ENCODE measurements around the gene RPS27. TPM values are rescaled to one million over a fixed set of nuclear protein-coding genes. Genes with fewer than 3 reads are reported as not detected.

Gene RPS27
- total and polyA plus RNA-seq, 2 of the 13 experiments (the other 11 are each of a cell fraction or from before 2014, with no cell fraction given), result 3,737 to 9,964 TPM

GRCh38 chr1:153990468-153991150 is at the start of gene RPS27 (continued):
- 0 out of 2 replicates have a peak, but pooled peaks have one; percentile 71 for TF ChIP-seq ZNF251 (CRISPR knock-in tag; IDR thresholded peaks at IDR 0.05)
- no peak; the same call in 1 of the 2 replicates for TF ChIP-seq ZNF24 (IDR thresholded peaks at IDR 0.05)
- TF ChIP-seq ZNF629 (CRISPR knock-in tag; conservative IDR thresholded peaks at IDR 0.05), result no peak
- TF ChIP-seq BORCS8-MEF2B (CRISPR knock-in tag; IDR thresholded peaks at IDR 0.05), result peak; percentile 81
- TF ChIP-seq ZNF670 (CRISPR knock-in tag; IDR thresholded peaks at IDR 0.05; ENCODE audit: borderline replicate concordance), result 0 out of 2 replicates have a peak, but pooled peaks have one; percentile 30
- no peak for TF ChIP-seq ZNF343 (CRISPR knock-in tag; IDR thresholded peaks at IDR 0.05)
- TF ChIP-seq ZNF138 (CRISPR knock-in tag; IDR thresholded peaks at IDR 0.05; ENCODE audit: low read depth), result 0 out of 2 replicates have a peak, but pooled peaks have one; percentile 37
- no peak for TF ChIP-seq ZNF674 (CRISPR knock-in tag; IDR thresholded peaks at IDR 0.05; ENCODE audit: low read depth)
- TF ChIP-seq MTF1 (CRISPR knock-in tag; IDR thresholded peaks at IDR 0.05), result no peak
- 0 out of 2 replicates have a peak, but pooled peaks have one; percentile 30 for TF ChIP-seq ZNF800 (CRISPR knock-in tag; IDR thresholded peaks at IDR 0.05)
- no peak for TF ChIP-seq SRSF4 (IDR thresholded peaks at IDR 0.05; ENCODE audit: low read depth, low read length, poor library complexity, severe bottlenecking)
- peak; percentile 94 for TF ChIP-seq DMAP1 (CRISPR knock-in tag; IDR thresholded peaks at IDR 0.05)
- TF ChIP-seq ZGPAT (CRISPR knock-in tag; IDR thresholded peaks at IDR 0.05), result peak; percentile 78
- no peak for TF ChIP-seq CENPX (CRISPR knock-in tag; IDR thresholded peaks at IDR 0.05)
- TF ChIP-seq ZNF510 (CRISPR knock-in tag; IDR thresholded peaks at IDR 0.05; ENCODE audit: low read depth), result peak; percentile 82; the same call in 1 of the 2 replicates
- no peak for TF ChIP-seq ZNF17 (CRISPR knock-in tag; IDR thresholded peaks at IDR 0.05)
- TF ChIP-seq ATF7 (IDR thresholded peaks at IDR 0.05), result peak; percentile 62
- TF ChIP-seq ATF7 (CRISPR knock-in tag; IDR thresholded peaks at IDR 0.05), result 0 out of 2 replicates have a peak, but pooled peaks have one; percentile 29
- no peak for TF ChIP-seq TEF (CRISPR knock-in tag; IDR thresholded peaks at IDR 0.05)
- TF ChIP-seq ZNF749 (CRISPR knock-in tag; IDR thresholded peaks at IDR 0.05; ENCODE audit: borderline replicate concordance), result no peak
- peak; percentile 79; the same call in 1 of the 2 replicates for TF ChIP-seq SATB2 (CRISPR knock-in tag; IDR thresholded peaks at IDR 0.05)
- no peak; the same call in 1 of the 2 replicates for TF ChIP-seq ZNF784 (CRISPR knock-in tag; IDR thresholded peaks at IDR 0.05; ENCODE audit: borderline replicate concordance)
- TF ChIP-seq MLLT10 (CRISPR knock-in tag; IDR thresholded peaks at IDR 0.05), result no peak
- TF ChIP-seq ARNTL (CRISPR knock-in tag; IDR thresholded peaks at IDR 0.05), result peak; percentile 66; the same call in 1 of the 2 replicates
- no peak for TF ChIP-seq ZNF724P (CRISPR knock-in tag; IDR thresholded peaks at IDR 0.05; ENCODE audit: borderline replicate concordance)
- peak; percentile 93 for TF ChIP-seq TGIF2 (CRISPR knock-in tag; IDR thresholded peaks at IDR 0.05)
- TF ChIP-seq ZNF563 (CRISPR knock-in tag; IDR thresholded peaks at IDR 0.05), result peak; percentile 48; the same call in 1 of the 2 replicates
